OCI-LY7 (cell line): ENCODE measurements around the gene PGAP3.

ENCODE experiments used
- EZH2phosphoT487 ChIP-seq: fragments of 200-600 bp; sonication (generic); IDR thresholded peaks from 2 replicates; pipeline ENCODE4 v1.6.1; 2018; ENCODE audit warnings: low read depth, borderline replicate concordance, mild to moderate bottlenecking, mixed run types, antibody characterized with exemption, low read length, moderate library complexity, mixed read lengths
- TF ChIP-seq, protein P1 (sequence below): fragments of 200-600 bp; sonication (generic); conservative IDR thresholded peaks from 2 replicates; pipeline ENCODE4 v1.5.1; 2014; ENCODE audit warnings: mild to moderate bottlenecking, antibody characterized with exemption, low read length, moderate library complexity, mixed read lengths

DNA sequence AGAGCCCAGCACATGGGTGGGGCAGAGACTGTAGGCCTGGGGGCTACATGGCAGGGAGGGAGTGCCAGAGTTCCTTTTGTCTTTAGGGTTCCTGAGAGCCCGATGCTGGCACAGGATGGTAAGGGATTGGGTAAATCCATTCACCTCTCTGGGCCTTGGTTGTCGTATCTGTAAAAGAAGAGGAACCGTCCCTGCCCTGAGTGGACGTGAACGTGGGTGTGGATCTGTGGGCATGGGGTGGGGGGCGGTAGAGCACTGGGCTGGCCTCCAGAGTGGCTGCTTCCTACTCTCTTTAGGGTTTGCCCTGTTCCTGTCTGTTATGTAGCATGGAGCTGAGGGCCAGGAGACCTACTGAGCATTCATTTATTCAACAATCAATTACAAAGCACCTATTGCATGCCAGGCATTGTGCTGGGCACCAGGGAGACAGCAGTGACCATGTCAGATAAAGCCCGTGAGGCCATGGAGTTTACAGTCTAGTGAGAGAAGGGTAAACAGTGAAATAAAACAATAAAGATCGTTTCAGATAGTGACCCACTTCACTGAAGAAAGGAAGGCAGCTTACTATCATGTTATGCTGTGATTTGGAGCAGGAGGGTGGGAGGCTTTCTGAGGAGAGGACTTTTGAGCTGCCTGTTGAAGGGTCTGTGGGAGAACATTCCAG is 35.8 kb downstream of the PGAP3 start:
- TF ChIP-seq, protein P1, sequence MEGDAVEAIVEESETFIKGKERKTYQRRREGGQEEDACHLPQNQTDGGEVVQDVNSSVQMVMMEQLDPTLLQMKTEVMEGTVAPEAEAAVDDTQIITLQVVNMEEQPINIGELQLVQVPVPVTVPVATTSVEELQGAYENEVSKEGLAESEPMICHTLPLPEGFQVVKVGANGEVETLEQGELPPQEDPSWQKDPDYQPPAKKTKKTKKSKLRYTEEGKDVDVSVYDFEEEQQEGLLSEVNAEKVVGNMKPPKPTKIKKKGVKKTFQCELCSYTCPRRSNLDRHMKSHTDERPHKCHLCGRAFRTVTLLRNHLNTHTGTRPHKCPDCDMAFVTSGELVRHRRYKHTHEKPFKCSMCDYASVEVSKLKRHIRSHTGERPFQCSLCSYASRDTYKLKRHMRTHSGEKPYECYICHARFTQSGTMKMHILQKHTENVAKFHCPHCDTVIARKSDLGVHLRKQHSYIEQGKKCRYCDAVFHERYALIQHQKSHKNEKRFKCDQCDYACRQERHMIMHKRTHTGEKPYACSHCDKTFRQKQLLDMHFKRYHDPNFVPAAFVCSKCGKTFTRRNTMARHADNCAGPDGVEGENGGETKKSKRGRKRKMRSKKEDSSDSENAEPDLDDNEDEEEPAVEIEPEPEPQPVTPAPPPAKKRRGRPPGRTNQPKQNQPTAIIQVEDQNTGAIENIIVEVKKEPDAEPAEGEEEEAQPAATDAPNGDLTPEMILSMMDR, result no peak
- no peak for TF ChIP-seq EZH2phosphoT487
